A549 (cell line): ENCODE data around the gene DRP2. TPM values are rescaled to one million over a fixed set of nuclear protein-coding genes. Genes with fewer than 3 reads are reported as not detected.

Experiments used
- ATAC-seq, 2 experiments: fragments of 200-7000 bp in 1 of 2; fragments of >200 bp in 1 of 2; cut with Nextera tagmentation in 1 of 2; cut with Tn5 transposase in 1 of 2; 3 replicates each; pipeline versions ENCODE4 v1.8.0 to v1.9.1; 2018 to 2020; ENCODE audit warnings: mild to moderate bottlenecking in 1 of 2, moderate library complexity in 1 of 2
- CTCF ChIA-PET: fragments of 300-600 bp; sonication (Branson Sonifier 250); formaldehyde crosslinking; extraction: SDS; loops from one replicate; lab custom pipeline; 2021; ENCODE audit warnings: antibody characterized with exemption, inconsistent platforms; lab: Yijun Ruan, JAX
- POLR2A ChIA-PET: fragments of 350-600 bp; formaldehyde crosslinking; extraction: SDS; loops from one replicate; lab custom pipeline; 2021; ENCODE audit warnings: antibody characterized with exemption, inconsistent platforms; lab: Yijun Ruan, JAX
- DNase-seq, 2 experiments: peaks; one replicate each; pipeline versions ENCODE4 v3.0.0 to v3.0.0-alpha.2; 2011 to 2016; ENCODE audit warnings: low read depth in 1 of 2, low spot score in 1 of 2
- FAIRE-seq: peaks from 2 replicates; lab custom pipeline; 2011; peaks lifted over from hg19 to GRCh38; lab: Jason Lieb, UNC
- H3K27ac ChIP-seq, 2 experiments: fragments of >200 bp; sonication (Bioruptor Twin); formaldehyde crosslinking; 3 replicates each; pipeline ENCODE4 v1.5.1; 2016 to 2017
- H3K4me1 ChIP-seq: fragments of >200 bp; sonication (Bioruptor Twin); formaldehyde crosslinking; 3 replicates; pipeline ENCODE4 v1.6.1; 2016
- H3K4me2 ChIP-seq: fragments of >200 bp; sonication (Bioruptor Twin); formaldehyde crosslinking; 3 replicates; pipeline ENCODE4 v1.6.1; 2016
- H3K4me3 ChIP-seq: fragments of >200 bp; sonication (Bioruptor Twin); formaldehyde crosslinking; 3 replicates; pipeline ENCODE4 v1.5.1; 2016
- H3K9me3 ChIP-seq: fragments of >200 bp; sonication (Bioruptor Twin); formaldehyde crosslinking; 3 replicates; pipeline ENCODE4 v1.6.1; 2016
- BHLHE40 ChIP-seq: IDR thresholded peaks from 2 replicates; pipeline ENCODE4 v1.6.1; 2012; ENCODE audit warnings: low read depth, low read length, inconsistent platforms
- CBX2 ChIP-seq: fragments of 200-600 bp; sonication (generic); IDR thresholded peaks from 2 replicates; pipeline ENCODE4 v1.6.1; 2016; ENCODE audit warnings: low read depth, mild to moderate bottlenecking, borderline replicate concordance
- CEBPB ChIP-seq, 2 experiments: fragments of >200 bp in 1 of 2; sonication (Bioruptor Twin) in 1 of 2; formaldehyde crosslinking in 1 of 2; IDR thresholded peaks; 2 replicates each; pipeline ENCODE4 v1.6.1; 2012 to 2016
- EHF ChIP-seq: fragments of 250-450 bp; sonication (Bioruptor Pico); IDR thresholded peaks from 2 replicates; pipeline ENCODE4 v1.5.0; 2020; ENCODE audit warnings: mild to moderate bottlenecking
- EHMT2 ChIP-seq: fragments of 200-600 bp; sonication (generic); IDR thresholded peaks from 2 replicates; pipeline ENCODE4 v1.6.1; 2016; ENCODE audit warnings: antibody characterized with exemption, low read depth, mild to moderate bottlenecking, moderate library complexity
- EP300 ChIP-seq, 2 experiments: fragments of >200 bp; sonication (Bioruptor Twin); formaldehyde crosslinking; IDR thresholded peaks; 2 replicates in 1 of 2; 3 replicates in 1 of 2; pipeline ENCODE4 v1.6.1; 2016 to 2017
- ESRRA ChIP-seq: fragments of 150-350 bp; IDR thresholded peaks from 2 replicates; pipeline ENCODE4 v1.6.1; 2014; ENCODE audit warnings: mild to moderate bottlenecking, low read length, borderline replicate concordance
- FOXS1 ChIP-seq: fragments of 250-450 bp; sonication (Bioruptor Pico); IDR thresholded peaks from 2 replicates; pipeline ENCODE4 v1.5.0; 2020; ENCODE audit warnings: mild to moderate bottlenecking, moderate library complexity
- GATA3 ChIP-seq: IDR thresholded peaks from 2 replicates; pipeline ENCODE4 v1.6.1; 2012; ENCODE audit warnings: borderline replicate concordance
- HOXA7 ChIP-seq: fragments of 250-450 bp; sonication (Bioruptor Pico); IDR thresholded peaks from 2 replicates; pipeline ENCODE4 v1.5.0; 2020; ENCODE audit warnings: mild to moderate bottlenecking, moderate library complexity
- JUN ChIP-seq, 2 experiments: fragments of >200 bp; sonication (Bioruptor Twin); formaldehyde crosslinking; IDR thresholded peaks; 2 replicates in 1 of 2; 3 replicates in 1 of 2; pipeline ENCODE4 v1.6.1; 2016 to 2017
- MAFK ChIP-seq: fragments of 450-650 bp; IDR thresholded peaks from 2 replicates; pipeline ENCODE4 v1.6.1; 2014; ENCODE audit not compliant: partially characterized antibody
- MAZ ChIP-seq: fragments of 150-350 bp; IDR thresholded peaks from 2 replicates; pipeline ENCODE4 v1.6.1; 2014; ENCODE audit warnings: antibody characterized with exemption, low read depth, low read length, borderline replicate concordance
- NFE2L2 ChIP-seq: fragments of 150-350 bp; conservative IDR thresholded peaks from 2 replicates; pipeline ENCODE4 v1.6.1; 2014; ENCODE audit warnings: low read length
- NPAS2 ChIP-seq: fragments of 250-450 bp; sonication (Bioruptor Pico); IDR thresholded peaks from 2 replicates; pipeline ENCODE4 v1.8.0; 2022; ENCODE audit warnings: mild to moderate bottlenecking, moderate library complexity, borderline replicate concordance
- NR3C1 ChIP-seq: fragments of >200 bp; sonication (Bioruptor Twin); formaldehyde crosslinking; IDR thresholded peaks from 3 replicates; pipeline ENCODE4 v1.6.1; 2017
- PHF8 ChIP-seq: fragments of 200-600 bp; sonication (generic); IDR thresholded peaks from 2 replicates; pipeline ENCODE4 v1.6.1; 2016; ENCODE audit warnings: low read depth, mild to moderate bottlenecking, antibody characterized with exemption, moderate library complexity, borderline replicate concordance
- POLR2AphosphoS2 ChIP-seq: conservative IDR thresholded peaks from 2 replicates; pipeline ENCODE4 v1.6.1; 2012; ENCODE audit warnings: low read length, improper control_type of control experiment, inconsistent platforms
- RARB ChIP-seq: fragments of 250-450 bp; sonication (Bioruptor Pico); IDR thresholded peaks from 2 replicates; pipeline ENCODE4 v1.8.0; 2021; ENCODE audit warnings: mild to moderate bottlenecking, moderate library complexity
- RCOR1 ChIP-seq: fragments of 150-350 bp; IDR thresholded peaks from 2 replicates; pipeline ENCODE4 v1.6.1; 2014; ENCODE audit warnings: antibody characterized with exemption, low read length, low read depth
- WGBS: methylation state at CpG from one replicate; pipeline ENCODE4 v1.1.6; 2017; ENCODE audit errors: missing lambda C conversion rate; 5-methylcytosine and 5-hydroxymethylcytosine counted together
- polyA plus RNA-seq, 4 experiments: library from polyadenylated mRNA; depleted of rRNA in 3 of 4; stranded (reverse); fragments of >200 nt; fragmentation: RNase III in 1 of 4; extraction: RNeasy Plus Mini Kit Qiagen cat#74134 plus additional on column Dnase treatment in 1 of 4; gene quantifications; 2 replicates in 3 of 4; 3 replicates in 1 of 4; pipeline ENCODE4 v1.2.3, GENCODE V29; 2011 to 2017
- TF ChIP-seq, protein P1 (sequence below): fragments of 150-350 bp; IDR thresholded peaks from 2 replicates; pipeline ENCODE4 v1.6.1; 2014; ENCODE audit warnings: low read depth, mild to moderate bottlenecking, low read length
- TF ChIP-seq, protein P2 (sequence below): fragments of >200 bp; sonication (Bioruptor Twin); formaldehyde crosslinking; IDR thresholded peaks from 3 replicates; pipeline ENCODE4 v1.6.1; 2016
- TF ChIP-seq, protein P3 (sequence below): fragments of 250-450 bp; sonication (Bioruptor Pico); IDR thresholded peaks from 2 replicates; pipeline ENCODE4 v1.5.0; 2021; ENCODE audit warnings: mild to moderate bottlenecking, moderate library complexity, borderline replicate concordance
- TF ChIP-seq, protein P4 (sequence below): IDR thresholded peaks from 2 replicates; pipeline ENCODE4 v1.6.1; 2012
- TF ChIP-seq, protein P5 (sequence below): fragments of >200 bp; sonication (Bioruptor Twin); formaldehyde crosslinking; IDR thresholded peaks from 2 replicates; pipeline ENCODE4 v1.6.1; 2016
- TF ChIP-seq, protein P6 (sequence below): IDR thresholded peaks from 2 replicates; pipeline ENCODE4 v1.6.1; 2012

DRP2 gene
- polyA plus RNA-seq, 2 of the 4 experiments (the other 2 are of a cell fraction) = 0.58 to 0.62 TPM

DNA sequence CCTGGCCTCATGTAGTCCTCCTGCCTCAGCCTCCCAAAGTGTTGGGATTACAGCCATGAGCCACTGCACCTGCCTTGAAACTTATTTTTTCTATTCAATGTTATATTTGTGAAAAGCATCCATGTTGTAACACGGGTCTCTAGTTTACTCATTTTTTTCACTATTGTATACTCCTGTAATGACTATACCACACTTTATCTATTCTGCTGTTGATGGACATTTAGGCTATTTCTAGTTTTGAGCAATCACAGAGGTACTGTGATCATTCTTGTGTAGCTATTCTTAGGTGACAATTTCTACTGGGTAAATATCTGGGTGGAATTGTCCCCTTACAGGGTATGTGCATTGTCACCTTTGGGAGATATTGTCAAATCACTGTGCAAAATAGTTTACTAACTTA, 3.6 kb downstream of the DRP2 start:
- no peak for FAIRE-seq
- ChIA-PET CTCF (no interaction called here), POLR2A (no interaction called here)
- Histone ChIP-seq H3K9me3 (no peaks in the 10 kb centered on the region), H3K4me1 (no peaks in the 10 kb centered on the region), H3K4me3 (no peak overlapping the region), H3K27ac (no peak overlapping the region), H3K4me2 (no peak overlapping the region)
- no peak for ATAC-seq
- TF ChIP-seq JUN (IDR thresholded peaks at IDR 0.05) = no peak
- TF ChIP-seq, protein P1, sequence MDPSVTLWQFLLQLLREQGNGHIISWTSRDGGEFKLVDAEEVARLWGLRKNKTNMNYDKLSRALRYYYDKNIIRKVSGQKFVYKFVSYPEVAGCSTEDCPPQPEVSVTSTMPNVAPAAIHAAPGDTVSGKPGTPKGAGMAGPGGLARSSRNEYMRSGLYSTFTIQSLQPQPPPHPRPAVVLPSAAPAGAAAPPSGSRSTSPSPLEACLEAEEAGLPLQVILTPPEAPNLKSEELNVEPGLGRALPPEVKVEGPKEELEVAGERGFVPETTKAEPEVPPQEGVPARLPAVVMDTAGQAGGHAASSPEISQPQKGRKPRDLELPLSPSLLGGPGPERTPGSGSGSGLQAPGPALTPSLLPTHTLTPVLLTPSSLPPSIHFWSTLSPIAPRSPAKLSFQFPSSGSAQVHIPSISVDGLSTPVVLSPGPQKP = no peak
- TF ChIP-seq, protein P2, sequence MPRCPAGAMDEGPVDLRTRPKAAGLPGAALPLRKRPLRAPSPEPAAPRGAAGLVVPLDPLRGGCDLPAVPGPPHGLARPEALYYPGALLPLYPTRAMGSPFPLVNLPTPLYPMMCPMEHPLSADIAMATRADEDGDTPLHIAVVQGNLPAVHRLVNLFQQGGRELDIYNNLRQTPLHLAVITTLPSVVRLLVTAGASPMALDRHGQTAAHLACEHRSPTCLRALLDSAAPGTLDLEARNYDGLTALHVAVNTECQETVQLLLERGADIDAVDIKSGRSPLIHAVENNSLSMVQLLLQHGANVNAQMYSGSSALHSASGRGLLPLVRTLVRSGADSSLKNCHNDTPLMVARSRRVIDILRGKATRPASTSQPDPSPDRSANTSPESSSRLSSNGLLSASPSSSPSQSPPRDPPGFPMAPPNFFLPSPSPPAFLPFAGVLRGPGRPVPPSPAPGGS = no peak
- no peak for TF ChIP-seq BHLHE40
- TF ChIP-seq GATA3 = no peak
- TF ChIP-seq RARB = no peak
- no peak for TF ChIP-seq EP300 (IDR thresholded peaks at IDR 0.05)
- no peak for TF ChIP-seq NPAS2 (CRISPR knock-in tag)
- no peak for TF ChIP-seq POLR2AphosphoS2
- TF ChIP-seq NFE2L2 = no peak
- no peak for TF ChIP-seq CEBPB (IDR thresholded peaks at IDR 0.05)
- TF ChIP-seq MAZ = no peak
- TF ChIP-seq NR3C1 = no peak
- no peak for TF ChIP-seq ESRRA
- DNase-seq = no peak
- 5% methylated on average over 1 of the region's 1 CpG for WGBS

DNA sequence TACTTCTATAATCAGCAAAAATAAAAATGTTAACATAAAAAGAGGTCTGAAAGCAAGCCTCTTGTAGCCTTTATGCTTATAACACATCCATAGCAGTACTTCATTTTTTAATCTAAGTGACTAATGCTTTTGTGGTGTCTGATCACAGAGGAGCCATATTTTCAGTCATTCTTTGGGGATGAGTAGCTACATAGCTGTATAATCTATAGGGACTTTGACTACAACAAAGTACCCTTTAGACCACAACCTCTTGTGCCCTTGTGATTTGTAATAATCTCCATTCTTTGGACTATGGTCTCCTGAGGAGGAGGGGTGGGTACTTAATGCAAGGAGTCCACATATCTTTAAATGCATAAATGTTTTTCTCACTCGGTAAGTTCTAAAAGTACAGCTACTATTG, 9.6 kb downstream of the DRP2 start:
- no peak overlapping the region for H3K27ac ChIP-seq
- DNase-seq (no peak), FAIRE-seq (no peak), ATAC-seq (no peak)
- H3K9me3 ChIP-seq = no peaks in the 10 kb centered on the region
- POLR2A ChIA-PET = no interaction called here
- H3K4me3 ChIP-seq = no peak overlapping the region
- CTCF ChIA-PET = interaction anchor here (0.8 kb wide), 1 partner anchor 334 kb away, joined by 3 read pairs; no protein-coding TSS in a partner anchor
- 85% methylated on average over 1 of the region's 1 CpG for whole genome bisulfite sequencing
- H3K4me2 ChIP-seq = no peak overlapping the region
- no peaks in the 10 kb centered on the region for H3K4me1 ChIP-seq
- TF ChIP-seq RARB (no peak), PHF8 (no peak), CBX2 (no peak), RCOR1 (no peak), POLR2AphosphoS2 (no peak)
- TF ChIP-seq, protein P3, sequence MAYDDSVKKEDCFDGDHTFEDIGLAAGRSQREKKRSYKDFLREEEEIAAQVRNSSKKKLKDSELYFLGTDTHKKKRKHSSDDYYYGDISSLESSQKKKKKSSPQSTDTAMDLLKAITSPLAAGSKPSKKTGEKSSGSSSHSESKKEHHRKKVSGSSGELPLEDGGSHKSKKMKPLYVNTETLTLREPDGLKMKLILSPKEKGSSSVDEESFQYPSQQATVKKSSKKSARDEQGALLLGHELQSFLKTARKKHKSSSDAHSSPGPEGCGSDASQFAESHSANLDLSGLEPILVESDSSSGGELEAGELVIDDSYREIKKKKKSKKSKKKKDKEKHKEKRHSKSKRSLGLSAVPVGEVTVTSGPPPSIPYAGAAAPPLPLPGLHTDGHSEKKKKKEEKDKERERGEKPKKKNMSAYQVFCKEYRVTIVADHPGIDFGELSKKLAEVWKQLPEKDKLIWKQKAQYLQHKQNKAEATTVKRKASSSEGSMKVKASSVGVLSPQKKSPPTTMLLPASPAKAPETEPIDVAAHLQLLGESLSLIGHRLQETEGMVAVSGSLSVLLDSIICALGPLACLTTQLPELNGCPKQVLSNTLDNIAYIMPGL (CRISPR knock-in tag) = no peak
- TF ChIP-seq, protein P4, sequence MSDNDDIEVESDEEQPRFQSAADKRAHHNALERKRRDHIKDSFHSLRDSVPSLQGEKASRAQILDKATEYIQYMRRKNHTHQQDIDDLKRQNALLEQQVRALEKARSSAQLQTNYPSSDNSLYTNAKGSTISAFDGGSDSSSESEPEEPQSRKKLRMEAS = no peak

DNA sequence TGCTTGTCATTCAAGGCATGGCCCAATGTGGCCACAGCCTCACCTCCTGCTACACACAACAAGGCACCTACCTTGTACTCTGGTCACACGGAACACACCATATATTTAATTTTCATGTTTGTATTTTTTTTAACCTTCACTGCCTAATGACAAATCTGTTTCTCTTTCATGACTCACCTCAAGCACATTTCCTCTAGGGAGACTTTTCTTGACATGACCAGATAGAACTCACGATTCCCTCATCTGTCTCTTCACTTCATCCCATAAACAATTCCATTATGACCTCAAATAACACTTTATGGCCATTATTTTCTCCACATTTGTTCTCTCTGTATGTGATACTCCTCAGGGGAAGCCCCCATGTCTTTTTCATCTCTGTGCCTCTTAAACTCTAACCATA, 11.1 kb downstream of the DRP2 start:
- DNase-seq (no peak), ATAC-seq (no peak)
- no peak overlapping the region for H3K27ac ChIP-seq
- no peak overlapping the region for H3K4me3 ChIP-seq
- no peaks in the 10 kb centered on the region for H3K9me3 ChIP-seq
- WGBS = 78% methylated on average over 2 of the region's 2 CpGs
- CTCF ChIA-PET = no interaction called here
- POLR2A ChIA-PET = no interaction called here
- no peak overlapping the region for H3K4me2 ChIP-seq
- no peaks in the 10 kb centered on the region for H3K4me1 ChIP-seq
- TF ChIP-seq MAFK (no peak), FOXS1 (CRISPR knock-in tag) (no peak), HOXA7 (CRISPR knock-in tag) (no peak), EHMT2 (no peak), EHF (CRISPR knock-in tag) (no peak), POLR2AphosphoS2 (no peak), NR3C1 (no peak), NFE2L2 (no peak)
- TF ChIP-seq, protein P5, sequence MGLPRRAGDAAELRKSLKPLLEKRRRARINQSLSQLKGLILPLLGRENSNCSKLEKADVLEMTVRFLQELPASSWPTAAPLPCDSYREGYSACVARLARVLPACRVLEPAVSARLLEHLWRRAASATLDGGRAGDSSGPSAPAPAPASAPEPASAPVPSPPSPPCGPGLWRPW = no peak
- TF ChIP-seq, protein P6, sequence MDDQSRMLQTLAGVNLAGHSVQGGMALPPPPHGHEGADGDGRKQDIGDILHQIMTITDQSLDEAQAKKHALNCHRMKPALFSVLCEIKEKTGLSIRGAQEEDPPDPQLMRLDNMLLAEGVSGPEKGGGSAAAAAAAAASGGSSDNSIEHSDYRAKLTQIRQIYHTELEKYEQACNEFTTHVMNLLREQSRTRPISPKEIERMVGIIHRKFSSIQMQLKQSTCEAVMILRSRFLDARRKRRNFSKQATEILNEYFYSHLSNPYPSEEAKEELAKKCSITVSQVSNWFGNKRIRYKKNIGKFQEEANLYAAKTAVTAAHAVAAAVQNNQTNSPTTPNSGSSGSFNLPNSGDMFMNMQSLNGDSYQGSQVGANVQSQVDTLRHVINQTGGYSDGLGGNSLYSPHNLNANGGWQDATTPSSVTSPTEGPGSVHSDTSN = no peak
- TF ChIP-seq, protein P4 = no peak
- TF ChIP-seq, all 56 proteins: peak for 0
- no peak for FAIRE-seq
